ENCODE results near the gene ALAS1.

DNA sequence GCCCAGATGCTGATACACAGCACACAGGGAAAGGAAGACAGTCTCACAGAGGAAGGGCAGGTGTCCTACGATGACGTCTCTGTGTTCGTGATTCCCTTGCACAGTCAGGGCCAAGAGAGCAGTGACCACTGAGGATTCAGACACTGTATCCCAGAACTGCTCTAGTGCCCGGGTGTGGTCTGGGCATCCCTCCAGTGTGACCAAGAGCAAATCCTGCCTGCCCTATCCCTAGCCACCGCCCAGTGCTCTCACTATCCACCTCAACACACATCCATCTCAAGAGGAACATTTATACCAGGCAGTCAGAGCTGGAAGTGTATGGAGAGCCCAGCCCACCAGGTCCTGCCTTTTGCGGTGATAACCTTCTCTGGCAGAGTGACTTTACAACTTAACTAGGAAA is 51.7 kb downstream of the ALAS1 start:
- TF ChIP-seq, protein P1, sequence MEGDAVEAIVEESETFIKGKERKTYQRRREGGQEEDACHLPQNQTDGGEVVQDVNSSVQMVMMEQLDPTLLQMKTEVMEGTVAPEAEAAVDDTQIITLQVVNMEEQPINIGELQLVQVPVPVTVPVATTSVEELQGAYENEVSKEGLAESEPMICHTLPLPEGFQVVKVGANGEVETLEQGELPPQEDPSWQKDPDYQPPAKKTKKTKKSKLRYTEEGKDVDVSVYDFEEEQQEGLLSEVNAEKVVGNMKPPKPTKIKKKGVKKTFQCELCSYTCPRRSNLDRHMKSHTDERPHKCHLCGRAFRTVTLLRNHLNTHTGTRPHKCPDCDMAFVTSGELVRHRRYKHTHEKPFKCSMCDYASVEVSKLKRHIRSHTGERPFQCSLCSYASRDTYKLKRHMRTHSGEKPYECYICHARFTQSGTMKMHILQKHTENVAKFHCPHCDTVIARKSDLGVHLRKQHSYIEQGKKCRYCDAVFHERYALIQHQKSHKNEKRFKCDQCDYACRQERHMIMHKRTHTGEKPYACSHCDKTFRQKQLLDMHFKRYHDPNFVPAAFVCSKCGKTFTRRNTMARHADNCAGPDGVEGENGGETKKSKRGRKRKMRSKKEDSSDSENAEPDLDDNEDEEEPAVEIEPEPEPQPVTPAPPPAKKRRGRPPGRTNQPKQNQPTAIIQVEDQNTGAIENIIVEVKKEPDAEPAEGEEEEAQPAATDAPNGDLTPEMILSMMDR (IDR thresholded peaks at IDR 0.05) = no peak
- no peak for TF ChIP-seq POLR2A (IDR thresholded peaks at IDR 0.05)

Data from adrenal gland (tissue), 5 donors.